PC-3 (cell line): Measurements from ENCODE around the gene PBX3.

Source experiments
- CTCF ChIP-seq: fragments of 300-600 bp; sonication (generic); conservative IDR thresholded peaks from 2 replicates; pipeline ENCODE4 v1.5.1; 2017; ENCODE audit warnings: antibody characterized with exemption, low read depth, mild to moderate bottlenecking, low read length
- EZH2 ChIP-seq: fragments of 300-600 bp; sonication (generic); IDR thresholded peaks from one replicate; pipeline ENCODE4 v1.6.1; 2017; ENCODE audit warnings: antibody characterized with exemption, mild to moderate bottlenecking, low read length; ENCODE audit not compliant: unreplicated experiment
- EZH2phosphoT487 ChIP-seq: fragments of 300-600 bp; sonication (generic); IDR thresholded peaks from 2 replicates; pipeline ENCODE4 v1.6.1; 2018; ENCODE audit warnings: mild to moderate bottlenecking, antibody characterized with exemption, low read length, borderline replicate concordance

- TF ChIP-seq CTCF = no peak
- no peak for TF ChIP-seq EZH2phosphoT487
- TF ChIP-seq EZH2 = no peak
Measured at GRCh38 chr9:125910286-125910685, 163.1 kb downstream of the PBX3 start.
